ENCODE measurements around the gene GAMT. TPM values are rescaled to one million over a fixed set of nuclear protein-coding genes. Genes with fewer than 3 reads are reported as not detected.

GAMT gene
- total and polyA plus RNA-seq, 3 donors from 2014 or later, result 92.2 to 191 (median 144) TPM

GRCh38 chr19:1363599-1363998, 37.7 kb downstream of the GAMT start:
- H3K27ac ChIP-seq, result no peak overlapping the region
- no peak for TF ChIP-seq POLR2A (IDR thresholded peaks at IDR 0.05)
- TF ChIP-seq CTCF (IDR thresholded peaks at IDR 0.05), result no peak
- intact Hi-C loops (cut with DNase I; ENCODE audit: low total_unique reads), result no loop called here
- H3K27me3 ChIP-seq, result no peaks in the 10 kb centered on the region
- peaks cover 28% of the 10 kb centered on the region for H3K4me1 ChIP-seq
- H3K36me3 ChIP-seq (ENCODE audit: low read depth, missing control alignments), result no peaks in the 10 kb centered on the region
- DNase-seq, result no peak
- H3K4me3 ChIP-seq, result no peak overlapping the region
- WGBS, 2 donors, result 84 to 85% methylated on average over 10 of the region's 10 CpGs
- no peaks in the 10 kb centered on the region for H3K9me3 ChIP-seq

GRCh38 chr19:1362387-1363257, 38.7 kb downstream of the GAMT start:
- no peak for DNase-seq
- H3K9me3 ChIP-seq, result no peaks in the 10 kb centered on the region
- TF ChIP-seq POLR2A (IDR thresholded peaks at IDR 0.05) (no peak), CTCF (IDR thresholded peaks at IDR 0.05) (no peak)
- no peak overlapping the region for H3K4me3 ChIP-seq
- H3K27me3 ChIP-seq, result no peaks in the 10 kb centered on the region
- intact Hi-C loops (cut with DNase I; ENCODE audit: low total_unique reads), result no loop called here
- H3K36me3 ChIP-seq (ENCODE audit: low read depth, missing control alignments), result no peaks in the 10 kb centered on the region
- H3K27ac ChIP-seq, result peak overlapping the region in 1 of 2 donors; percentile 51
- H3K4me1 ChIP-seq, result peaks cover 28% of the 10 kb centered on the region
- 89 to 90% methylated on average over 39 to 42 of the region's 42 CpGs for WGBS, 2 donors

- no peaks in the 10 kb centered on the region for H3K36me3 ChIP-seq (ENCODE audit: low read depth, missing control alignments)
- no peak for DNase-seq
- no peak overlapping the region for H3K4me3 ChIP-seq
- no peaks in the 10 kb centered on the region for H3K9me3 ChIP-seq
- H3K4me1 ChIP-seq, result peaks cover 30% of the 10 kb centered on the region
- TF ChIP-seq CTCF (IDR thresholded peaks at IDR 0.05), result no peak
- TF ChIP-seq POLR2A (IDR thresholded peaks at IDR 0.05), result no peak
- intact Hi-C loops (cut with DNase I; ENCODE audit: low total_unique reads), result no loop called here
- peak overlapping the region in 1 of 2 donors; percentile 51 for H3K27ac ChIP-seq
- H3K27me3 ChIP-seq, result no peaks in the 10 kb centered on the region
- 38 to 52% methylated on average over 30 of the region's 30 CpGs for WGBS, 2 donors
These were observed 39.5 kb downstream of the GAMT start for GRCh38 chr19:1361601-1362386.

GRCh38 chr19:1360818-1361461, 40.4 kb downstream of the GAMT start:
- Histone ChIP-seq H3K4me1 (peaks cover 39% of the 10 kb centered on the region), H3K27ac (peak overlapping the region; percentile 51), H3K36me3 (ENCODE audit: low read depth, missing control alignments) (no peaks in the 10 kb centered on the region), H3K9me3 (no peaks in the 10 kb centered on the region), H3K27me3 (no peaks in the 10 kb centered on the region), H3K4me3 (no peak overlapping the region)
- 25 to 39% methylated on average over 18 to 29 of the region's 31 CpGs for WGBS, 2 donors
- intact Hi-C loops (cut with DNase I; ENCODE audit: low total_unique reads), result no loop called here
- TF ChIP-seq CTCF (IDR thresholded peaks at IDR 0.05) (no peak), POLR2A (IDR thresholded peaks at IDR 0.05) (no peak)
- peak; percentile 87 for DNase-seq
